ENCODE data around the gene ZNF576.
"Not testable (repeated sequence)": the region's sequence is repeated elsewhere in the genome, so short reads cannot be mapped to it uniquely, and the experiment has no call there.

ZNF576 gene

DNA sequence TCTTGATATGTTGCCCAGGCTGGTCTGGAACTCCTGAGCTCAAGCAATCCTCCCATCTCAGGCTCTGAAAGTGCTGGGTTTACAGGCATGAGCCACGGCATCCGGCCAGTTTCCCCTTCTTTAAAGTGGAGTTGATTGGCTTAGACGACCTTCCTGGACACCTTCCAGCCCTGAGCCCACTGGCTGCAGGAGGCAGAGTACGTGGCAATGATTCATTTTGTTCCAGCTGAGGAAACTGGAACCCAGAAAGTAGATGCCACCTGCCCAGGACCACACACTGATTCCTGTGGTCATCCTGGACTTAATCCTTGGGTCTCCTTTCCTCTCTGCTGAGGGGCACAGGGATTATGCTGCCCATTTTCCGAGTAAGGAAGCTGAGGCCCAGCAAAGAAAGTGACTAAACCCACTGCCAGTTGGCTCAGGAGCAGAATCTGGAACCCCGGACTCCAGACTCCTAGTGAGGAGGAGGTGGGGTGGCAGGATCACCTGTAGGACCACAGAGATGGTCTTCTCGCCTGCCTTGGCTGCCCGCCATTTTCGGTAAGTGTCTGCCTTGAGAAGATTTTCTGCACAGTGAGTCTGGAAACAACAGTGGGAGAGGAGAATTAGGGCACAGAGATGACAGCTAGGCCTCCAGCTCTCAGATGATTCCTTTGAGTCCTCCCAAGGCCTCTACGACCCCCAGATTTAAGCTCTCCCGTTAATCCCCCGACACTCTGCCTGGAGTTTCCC is 21.8 kb upstream of the ZNF576 start:
- Histone ChIP-seq H3K36me3 (ENCODE audit: control insufficient read depth in 5 of 5, insufficient read depth in 5 of 5, low read length in 5 of 5) (peaks cover 2 to 17% (median 9%) of the 10 kb centered on the region in 5 donors), H3K4me1 (ENCODE audit: control insufficient read depth in 5 of 5, insufficient read depth in 5 of 5, low read length in 5 of 5) (peaks cover 5 to 22% (median 17%) of the 10 kb centered on the region in 5 donors), H3K27ac (ENCODE audit: low read depth, low read length) (peak overlapping the region; percentile 84), H3K4me3 (ENCODE audit: low read depth in 1 of 5, low read length in 5 of 5) (peak overlapping the region; percentile 81 to 95 (median 89)), H3K27me3 (ENCODE audit: control insufficient read depth in 5 of 5, insufficient read depth in 4 of 5, low read length in 5 of 5) (no peaks in the 10 kb centered on the region), H3K9me3 (ENCODE audit: control insufficient read depth in 5 of 5, low read length in 5 of 5) (no peaks in the 10 kb centered on the region), H3K9ac (ENCODE audit: low read length in 5 of 5) (peak overlapping the region; percentile 89 to 96 (median 93))

DNA sequence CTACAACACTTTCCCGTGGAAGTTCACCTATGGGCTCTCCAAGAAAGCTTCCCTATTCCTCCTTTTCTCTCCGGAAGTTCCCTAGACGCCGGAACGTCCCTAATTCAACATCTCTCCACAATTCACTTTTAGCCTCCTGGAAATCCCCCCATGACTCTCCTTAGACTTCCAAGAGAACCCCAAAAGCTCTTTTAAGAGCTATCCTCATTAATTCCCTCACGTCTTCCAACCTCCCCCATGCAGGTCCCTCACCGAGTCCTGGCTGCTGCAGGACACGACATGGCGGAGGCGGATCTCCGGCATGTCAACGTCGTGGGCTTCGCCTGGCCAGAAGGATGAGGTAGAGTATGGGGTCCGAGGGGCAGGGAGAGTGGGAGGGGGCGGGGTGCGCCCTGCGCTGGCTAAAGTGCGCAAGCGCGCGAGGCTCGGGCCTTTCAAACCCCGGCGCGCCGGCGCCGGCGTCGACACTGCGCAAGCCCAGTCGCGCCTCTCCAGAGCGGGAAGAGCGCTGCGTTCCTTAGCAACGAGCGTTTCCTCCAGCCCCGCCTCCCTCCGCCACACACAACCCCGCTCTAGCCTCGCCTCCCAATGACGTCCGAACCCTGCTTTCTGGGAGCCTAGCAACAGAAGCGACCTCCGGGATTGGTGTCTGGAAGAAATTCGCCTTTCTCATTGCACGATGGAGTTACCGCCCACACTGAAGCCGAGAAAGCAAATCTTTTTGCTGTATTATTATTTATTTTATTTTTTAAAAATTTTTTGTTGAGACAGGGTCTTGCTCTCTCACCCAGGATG is 21.0 kb upstream of the ZNF576 start, which contains the start of the genes PINLYP and XRCC1:
Gene PINLYP (plus strand): TSS at position 646 of the 795 bp plus-strand sequence. CDS start 1,391 bp downstream, outside the sequence.
Gene XRCC1 (minus strand): TSS at position 372 of the 795 bp plus-strand sequence. CDS start 69 bp downstream, at position 303.
- peak within 1 kb of the TSS; percentile 89 to 96 (median 93) for H3K9ac ChIP-seq (ENCODE audit: low read length in 5 of 5)

DNA sequence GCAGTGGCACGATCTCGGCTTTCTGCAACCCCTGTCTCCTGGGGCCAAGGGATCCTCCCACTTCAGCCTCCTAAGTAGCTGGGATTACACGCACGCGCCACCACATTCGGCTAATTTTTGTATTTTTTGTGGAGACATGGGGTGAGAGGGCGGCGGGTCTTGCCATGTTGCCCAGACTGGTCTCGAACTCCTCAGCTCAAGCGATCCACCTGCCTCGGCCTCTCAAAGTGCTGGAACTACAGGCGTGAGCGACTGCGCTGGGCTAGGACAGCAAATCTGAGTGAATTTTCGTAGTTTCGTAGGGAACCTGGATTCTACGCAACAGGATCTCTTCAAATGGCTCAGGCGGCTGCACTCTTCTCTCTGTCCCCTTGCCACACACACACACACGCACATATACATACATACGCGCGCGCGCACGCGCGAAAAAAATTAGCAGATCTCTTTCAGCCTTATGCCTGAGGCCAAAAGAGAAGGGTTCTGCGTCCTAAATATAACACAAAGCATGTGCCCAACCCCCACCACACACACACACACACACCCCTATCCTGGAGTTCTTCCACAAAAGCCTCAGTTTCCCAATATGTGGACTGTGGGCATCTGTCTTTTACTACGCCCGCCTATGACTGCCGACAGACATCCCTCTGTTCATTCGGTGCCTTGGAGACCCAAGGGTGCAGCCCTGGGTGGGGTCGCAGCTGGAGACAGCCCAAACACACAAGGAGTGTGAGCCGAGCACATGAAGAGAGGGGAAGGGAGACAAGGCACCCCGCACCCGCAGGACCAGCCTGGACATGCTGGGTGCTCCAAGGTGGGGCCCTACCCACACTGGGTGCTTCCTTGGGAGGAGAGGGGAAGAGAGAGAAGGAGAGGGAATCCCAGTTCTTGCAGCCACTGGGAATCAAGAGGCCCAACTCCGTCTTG is 20.2 kb upstream of the ZNF576 start:
- Histone ChIP-seq H3K4me3 (ENCODE audit: low read depth in 1 of 5, low read length in 5 of 5) (peak overlapping the region; percentile 39 to 95 (median 88)), H3K4me1 (ENCODE audit: control insufficient read depth in 5 of 5, insufficient read depth in 5 of 5, low read length in 5 of 5) (peaks cover 5 to 36% (median 30%) of the 10 kb centered on the region in 5 donors), H3K36me3 (ENCODE audit: control insufficient read depth in 5 of 5, insufficient read depth in 5 of 5, low read length in 5 of 5) (peaks cover 2 to 8% (median 6%) of the 10 kb centered on the region in 5 donors), H3K27ac (ENCODE audit: low read depth, low read length) (no peak overlapping the region), H3K9ac (ENCODE audit: low read length in 5 of 5) (no peak overlapping the region), H3K27me3 (ENCODE audit: control insufficient read depth in 5 of 5, insufficient read depth in 4 of 5, low read length in 5 of 5) (no peaks in the 10 kb centered on the region), H3K9me3 (ENCODE audit: control insufficient read depth in 5 of 5, low read length in 5 of 5) (no peaks in the 10 kb centered on the region)

More for the DNA sequence above, 21.0 kb upstream of the ZNF576 start, which contains the start of the genes PINLYP and XRCC1:
- peaks cover 2 to 14% (median 6%) of the 10 kb centered on the region in 5 donors for H3K36me3 ChIP-seq (ENCODE audit: control insufficient read depth in 5 of 5, insufficient read depth in 5 of 5, low read length in 5 of 5)
- peak within 1 kb of the TSS; percentile 81 to 95 (median 89) for H3K4me3 ChIP-seq (ENCODE audit: low read depth in 1 of 5, low read length in 5 of 5)
- no peaks in the 10 kb centered on the region for H3K27me3 ChIP-seq (ENCODE audit: control insufficient read depth in 5 of 5, insufficient read depth in 4 of 5, low read length in 5 of 5)
- H3K4me1 ChIP-seq (ENCODE audit: control insufficient read depth in 5 of 5, insufficient read depth in 5 of 5, low read length in 5 of 5): peaks cover 5 to 29% (median 23%) of the 10 kb centered on the region in 5 donors
- H3K9me3 ChIP-seq (ENCODE audit: control insufficient read depth in 5 of 5, low read length in 5 of 5): no peaks in the 10 kb centered on the region
- H3K27ac ChIP-seq (ENCODE audit: low read depth, low read length): peak within 1 kb of the TSS; percentile 84

DNA sequence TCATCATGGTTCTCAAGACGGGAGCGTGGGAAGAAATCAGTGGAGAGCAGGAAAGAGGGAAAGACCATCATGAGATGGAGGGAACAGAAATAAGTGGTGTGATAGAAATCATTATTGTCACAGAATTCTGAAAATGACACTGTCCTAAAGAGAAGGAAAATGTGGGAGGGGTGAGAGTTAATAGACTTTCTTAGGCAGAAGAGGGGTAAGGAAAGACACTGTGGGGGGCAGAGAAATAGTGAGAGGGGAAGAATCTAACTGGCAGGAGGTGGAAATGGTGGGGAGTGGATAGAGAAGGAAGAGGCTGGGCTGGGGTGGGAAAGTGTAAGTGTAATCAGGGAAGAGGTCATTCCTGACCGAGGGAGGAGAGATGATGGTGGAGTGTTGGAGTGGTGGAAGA is 17.6 kb upstream of the ZNF576 start:
- Histone ChIP-seq H3K4me1 (ENCODE audit: control insufficient read depth in 5 of 5, insufficient read depth in 5 of 5, low read length in 5 of 5) (peaks cover 5 to 37% (median 34%) of the 10 kb centered on the region in 5 donors), H3K9ac (ENCODE audit: low read length in 5 of 5) (no peak overlapping the region), H3K27me3 (ENCODE audit: control insufficient read depth in 5 of 5, insufficient read depth in 4 of 5, low read length in 5 of 5) (no peaks in the 10 kb centered on the region), H3K36me3 (ENCODE audit: control insufficient read depth in 5 of 5, insufficient read depth in 5 of 5, low read length in 5 of 5) (no peaks in the 10 kb centered on the region), H3K27ac (ENCODE audit: low read depth, low read length) (no peak overlapping the region), H3K4me3 (ENCODE audit: low read depth in 1 of 5, low read length in 5 of 5) (no peak overlapping the region), H3K9me3 (ENCODE audit: control insufficient read depth in 5 of 5, low read length in 5 of 5) (no peaks in the 10 kb centered on the region)

DNA sequence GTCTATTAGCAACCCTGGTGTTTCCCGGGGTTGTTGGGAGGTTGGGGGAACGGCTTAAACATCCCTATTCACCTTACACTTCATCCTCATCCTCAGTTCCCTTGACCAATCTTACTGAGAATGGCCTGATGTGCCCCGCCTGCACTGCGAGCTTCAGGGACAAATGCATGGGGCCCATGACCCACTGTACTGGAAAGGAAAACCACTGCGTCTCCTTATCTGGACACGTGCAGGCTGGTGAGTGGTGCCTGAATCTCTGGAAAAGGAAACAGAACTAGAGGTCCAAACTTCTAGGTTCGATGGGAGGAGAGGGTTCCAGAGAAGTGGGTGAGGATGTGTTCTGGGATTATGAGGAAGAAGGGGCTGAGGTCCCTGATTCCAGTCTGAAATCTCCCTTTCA is 14.9 kb upstream of the ZNF576 start:
- Histone ChIP-seq H3K36me3 (ENCODE audit: control insufficient read depth in 5 of 5, insufficient read depth in 5 of 5, low read length in 5 of 5) (peaks cover 0 to 7% (median 2%) of the 10 kb centered on the region in 5 donors), H3K27me3 (ENCODE audit: control insufficient read depth in 5 of 5, insufficient read depth in 4 of 5, low read length in 5 of 5) (no peaks in the 10 kb centered on the region), H3K4me3 (ENCODE audit: low read depth in 1 of 5, low read length in 5 of 5) (peak overlapping the region in 4 of 5 donors; percentile 64 to 77 (median 66)), H3K4me1 (ENCODE audit: control insufficient read depth in 5 of 5, insufficient read depth in 5 of 5, low read length in 5 of 5) (peaks cover 0 to 21% (median 17%) of the 10 kb centered on the region in 5 donors), H3K9ac (ENCODE audit: low read length in 5 of 5) (peak overlapping the region in 3 of 5 donors; percentile 1 to 53 (median 26)), H3K9me3 (ENCODE audit: control insufficient read depth in 5 of 5, low read length in 5 of 5) (no peaks in the 10 kb centered on the region), H3K27ac (ENCODE audit: low read depth, low read length) (no peak overlapping the region)

DNA sequence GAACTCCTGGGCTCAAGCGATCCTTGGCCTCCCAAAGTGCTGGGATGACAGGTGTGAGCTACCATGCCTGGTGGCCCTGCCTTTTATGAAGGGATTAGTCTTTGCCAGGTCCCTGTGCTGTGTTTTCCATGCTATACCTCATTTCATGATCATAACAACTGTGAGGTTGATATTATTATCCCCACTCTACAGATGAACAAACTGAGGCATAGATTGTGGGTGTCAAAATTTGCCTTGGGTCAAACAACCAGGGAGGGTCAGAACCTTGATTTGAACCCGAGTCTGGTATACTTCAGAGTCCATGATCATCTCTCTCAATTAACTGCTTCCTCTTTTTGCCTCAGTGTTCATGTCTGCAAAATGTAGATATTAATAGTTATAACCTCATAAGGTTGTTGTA is 13.9 kb upstream of the ZNF576 start:
- Histone ChIP-seq H3K4me3 (ENCODE audit: low read depth in 1 of 5, low read length in 5 of 5) (no peak overlapping the region), H3K9ac (ENCODE audit: low read length in 5 of 5) (no peak overlapping the region), H3K4me1 (ENCODE audit: control insufficient read depth in 5 of 5, insufficient read depth in 5 of 5, low read length in 5 of 5) (peaks cover 0 to 21% (median 17%) of the 10 kb centered on the region in 5 donors), H3K9me3 (ENCODE audit: control insufficient read depth in 5 of 5, low read length in 5 of 5) (no peaks in the 10 kb centered on the region), H3K36me3 (ENCODE audit: control insufficient read depth in 5 of 5, insufficient read depth in 5 of 5, low read length in 5 of 5) (peaks cover 0 to 11% (median 5%) of the 10 kb centered on the region in 5 donors), H3K27ac (ENCODE audit: low read depth, low read length) (no peak overlapping the region), H3K27me3 (ENCODE audit: control insufficient read depth in 5 of 5, insufficient read depth in 4 of 5, low read length in 5 of 5) (no peaks in the 10 kb centered on the region)

DNA sequence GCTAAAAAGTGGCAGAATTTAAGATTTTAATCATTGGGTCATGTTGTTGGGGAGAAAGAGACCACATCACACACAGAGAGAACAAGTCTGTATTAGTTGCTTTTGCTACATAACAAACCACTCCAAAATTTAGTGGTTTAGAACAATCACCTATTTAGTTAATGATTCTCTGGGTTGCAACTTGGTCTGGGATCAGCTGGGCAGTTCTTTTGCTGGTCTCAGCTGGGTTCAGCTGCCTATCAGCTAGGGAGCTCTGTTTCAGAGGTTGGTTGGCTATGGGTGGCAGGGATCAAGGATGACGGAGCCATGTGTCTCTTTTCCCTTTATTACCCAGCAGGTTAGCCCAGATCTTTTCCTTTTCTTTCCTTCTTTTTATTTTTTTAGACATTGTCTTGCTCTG is 11.9 kb upstream of the ZNF576 start:
- H3K27ac ChIP-seq (ENCODE audit: low read depth, low read length): no peak overlapping the region
- H3K4me3 ChIP-seq (ENCODE audit: low read depth in 1 of 5, low read length in 5 of 5): no peak overlapping the region
- H3K36me3 ChIP-seq (ENCODE audit: control insufficient read depth in 5 of 5, insufficient read depth in 5 of 5, low read length in 5 of 5): peaks cover 0 to 12% (median 7%) of the 10 kb centered on the region in 5 donors
- H3K9me3 ChIP-seq (ENCODE audit: control insufficient read depth in 5 of 5, low read length in 5 of 5): no peaks in the 10 kb centered on the region
- no peaks in the 10 kb centered on the region for H3K27me3 ChIP-seq (ENCODE audit: control insufficient read depth in 5 of 5, insufficient read depth in 4 of 5, low read length in 5 of 5)
- H3K9ac ChIP-seq (ENCODE audit: low read length in 5 of 5): no peak overlapping the region
- peaks cover 0 to 21% (median 17%) of the 10 kb centered on the region in 5 donors for H3K4me1 ChIP-seq (ENCODE audit: control insufficient read depth in 5 of 5, insufficient read depth in 5 of 5, low read length in 5 of 5)

DNA sequence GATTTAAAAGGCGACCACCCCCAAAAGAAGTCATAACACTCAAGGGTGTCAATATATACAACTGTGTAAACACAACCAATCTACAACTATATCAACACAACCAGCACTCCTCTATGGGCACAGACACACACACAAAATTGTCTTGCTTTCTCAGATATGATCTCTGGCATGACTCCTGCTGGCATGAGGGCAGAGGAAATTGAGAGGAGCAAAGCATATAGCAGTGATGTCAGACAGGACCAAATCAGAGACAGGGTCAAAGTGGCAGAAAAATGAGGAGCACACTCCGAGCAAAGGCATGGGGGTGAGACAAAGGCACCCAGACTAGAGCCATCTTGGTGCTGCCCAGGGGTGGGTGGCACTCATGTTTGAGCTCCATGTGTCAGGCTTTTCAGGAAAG is 10.0 kb upstream of the ZNF576 start:
- Histone ChIP-seq H3K36me3 (ENCODE audit: control insufficient read depth in 5 of 5, insufficient read depth in 5 of 5, low read length in 5 of 5) (peaks cover 0 to 26% (median 19%) of the 10 kb centered on the region in 5 donors), H3K4me3 (ENCODE audit: low read depth in 1 of 5, low read length in 5 of 5) (no peak overlapping the region), H3K9me3 (ENCODE audit: control insufficient read depth in 5 of 5, low read length in 5 of 5) (no peaks in the 10 kb centered on the region), H3K27ac (ENCODE audit: low read depth, low read length) (no peak overlapping the region), H3K9ac (ENCODE audit: low read length in 5 of 5) (no peak overlapping the region), H3K4me1 (ENCODE audit: control insufficient read depth in 5 of 5, insufficient read depth in 5 of 5, low read length in 5 of 5) (peaks cover 0 to 6% (median 2%) of the 10 kb centered on the region in 5 donors), H3K27me3 (ENCODE audit: control insufficient read depth in 5 of 5, insufficient read depth in 4 of 5, low read length in 5 of 5) (no peaks in the 10 kb centered on the region)

DNA sequence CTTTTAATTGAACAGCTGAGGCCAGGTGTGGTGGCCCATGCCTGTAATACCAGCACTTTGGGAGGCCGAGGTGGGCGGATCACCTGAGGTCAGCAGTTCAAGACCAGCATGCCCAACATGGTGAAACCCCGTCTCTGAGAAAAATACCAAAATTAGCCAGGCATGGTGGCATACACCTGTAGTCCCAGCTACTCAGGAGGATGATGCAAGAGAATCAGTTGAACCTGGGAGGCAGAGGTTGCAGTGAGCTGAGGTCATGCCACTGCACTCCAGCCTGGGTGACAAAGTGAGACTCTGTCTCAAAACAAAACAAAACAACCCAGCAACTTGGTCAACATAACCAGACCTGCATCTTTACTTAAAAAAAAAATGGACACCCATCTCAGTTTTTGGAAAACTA is 9.4 kb upstream of the ZNF576 start:
- H3K27me3 ChIP-seq (ENCODE audit: control insufficient read depth in 5 of 5, insufficient read depth in 4 of 5, low read length in 5 of 5); H3K27ac ChIP-seq (ENCODE audit: low read depth, low read length); H3K9ac ChIP-seq (ENCODE audit: low read length in 5 of 5); H3K4me3 ChIP-seq (ENCODE audit: low read depth in 1 of 5, low read length in 5 of 5); H3K4me1 ChIP-seq (ENCODE audit: control insufficient read depth in 5 of 5, insufficient read depth in 5 of 5, low read length in 5 of 5); H3K9me3 ChIP-seq (ENCODE audit: control insufficient read depth in 5 of 5, low read length in 5 of 5): not testable (repeated sequence)
- H3K36me3 ChIP-seq (ENCODE audit: control insufficient read depth in 5 of 5, insufficient read depth in 5 of 5, low read length in 5 of 5): peaks cover 0 to 32% (median 22%) of the 10 kb centered on the region in 5 donors

All from subcutaneous abdominal adipose tissue (tissue), 5 donors.